Panc1 (cell line): ENCODE results near the gene YBEY. TPM values are rescaled to one million over a fixed set of nuclear protein-coding genes. Genes with fewer than 3 reads are reported as not detected.

Experiments
- ATAC-seq: fragments of 200-7000 bp; cut with Tn5 transposase; 2 replicates; pipeline ENCODE4 v1.9.1; 2020; ENCODE audit warnings: mild to moderate bottlenecking, moderate library complexity
- BruUV-seq: library from RNA; stranded (reverse); fragments of 400-500 nt; replicated peaks from 2 replicates; lab custom pipeline; 2021; lab: Mats Ljungman, UMichigan
- CTCF ChIA-PET: fragments of 300-600 bp; sonication (Branson Sonifier 250); formaldehyde crosslinking; loops from one replicate; lab custom pipeline; 2022; ENCODE audit warnings: antibody characterized with exemption; lab: Charles Lee
- POLR2A ChIA-PET: fragments of 300-600 bp; sonication (Branson Sonifier 250); formaldehyde crosslinking; loops from one replicate; lab custom pipeline; 2022; ENCODE audit warnings: antibody characterized with exemption; lab: Charles Lee
- DNase-seq: peaks from one replicate; pipeline ENCODE4 v3.0.0-alpha.2; 2010; ENCODE audit warnings: low read depth, low spot score
- H3K27ac ChIP-seq: 2 replicates; pipeline ENCODE4 v1.5.1; 2011; ENCODE audit warnings: mild to moderate bottlenecking, low read length, inconsistent platforms
- H3K27me3 ChIP-seq: fragments of 200-500 bp; sonication (Bioruptor generic); 2 replicates; pipeline ENCODE4 v1.6.0; 2014; ENCODE audit warnings: low read length, inconsistent platforms; ENCODE audit not compliant: control insufficient read depth, insufficient read depth
- H3K36me3 ChIP-seq: fragments of 200-500 bp; sonication (Bioruptor generic); 2 replicates; pipeline ENCODE4 v1.5.1; 2014; ENCODE audit warnings: inconsistent platforms, mild to moderate bottlenecking, low read length, moderate library complexity; ENCODE audit not compliant: control insufficient read depth, insufficient read depth
- H3K4me1 ChIP-seq: 2 replicates; pipeline ENCODE4 v1.5.1; 2011; ENCODE audit warnings: inconsistent platforms, mild to moderate bottlenecking, low read length, moderate library complexity; ENCODE audit not compliant: control insufficient read depth, insufficient read depth
- H3K4me3 ChIP-seq, 2 experiments: 2 replicates each; pipeline ENCODE4 v1.5.1; 2011 to 2012; ENCODE audit warnings: low read depth in 2 of 2, low read length in 2 of 2, mild to moderate bottlenecking in 2 of 2, inconsistent platforms in 1 of 2, moderate library complexity in 1 of 2
- H3K9me3 ChIP-seq: fragments of 200-500 bp; sonication (Bioruptor generic); 2 replicates; pipeline ENCODE4 v1.5.1; 2014; ENCODE audit warnings: low read depth, mild to moderate bottlenecking, inconsistent platforms, low read length, moderate library complexity; ENCODE audit not compliant: control insufficient read depth, insufficient read depth
- CTCF ChIP-seq: fragments of 450-650 bp; IDR thresholded peaks from 2 replicates; pipeline ENCODE4 v1.5.1; 2017; ENCODE audit warnings: mild to moderate bottlenecking
- POLR2AphosphoS5 ChIP-seq: IDR thresholded peaks from 2 replicates; pipeline ENCODE4 v1.6.1; 2012; ENCODE audit warnings: mild to moderate bottlenecking, low read depth, low read length, moderate library complexity
- REST ChIP-seq, 2 experiments: IDR thresholded peaks; 2 replicates each; pipeline ENCODE4 v1.6.1; 2011 to 2012; ENCODE audit warnings: low read depth in 2 of 2, control low read depth in 1 of 2, low read length in 1 of 2, mild to moderate bottlenecking in 1 of 2, moderate library complexity in 1 of 2; ENCODE audit not compliant: insufficient read depth in 1 of 2
- SIN3A ChIP-seq: IDR thresholded peaks from 2 replicates; pipeline ENCODE4 v1.6.1; 2012; ENCODE audit warnings: low read depth, mild to moderate bottlenecking, low read length, moderate library complexity, borderline replicate concordance; ENCODE audit not compliant: insufficient read depth
- TCF7L2 ChIP-seq: IDR thresholded peaks from 2 replicates; pipeline ENCODE4 v1.6.1; 2011; ENCODE audit warnings: mild to moderate bottlenecking, low read depth, low read length, inconsistent platforms
- in situ Hi-C: cut with HindIII; loops from 2 replicates; pipeline ENCODE4 v1.10.0; 2016; ENCODE audit warnings: low sequenced_read_pairs, low pct_unique_long_range_greater_than_20kb
- intact Hi-C: fragments of 100-400 bp; cut with micrococcal nuclease; formaldehyde crosslinking; loops from one replicate; pipeline ENCODE4 v1.10.0; 2022; ENCODE audit not compliant: unreplicated experiment
- total RNA-seq: library from RNA; stranded (reverse); gene quantifications from one replicate; pipeline ENCODE4 v1.2.1, GENCODE V29; 2021; ENCODE audit not compliant: unreplicated experiment

The YBEY gene
- total RNA-seq, 1 experiment from 2014 or later = 10.7 TPM

GRCh38 chr21:46301759-46302158 is 15.6 kb downstream of the YBEY start:
- no peak for ATAC-seq

GRCh38 chr21:46304437-46304836 is 18.3 kb downstream of the YBEY start:
- DNase-seq (no peak), ATAC-seq (no peak)
- intact Hi-C loops = no loop called here
- no peak overlapping the region for H3K27ac ChIP-seq
- H3K36me3 ChIP-seq = no peaks in the 10 kb centered on the region
- no peak overlapping the region for H3K4me3 ChIP-seq
- H3K9me3 ChIP-seq = no peaks in the 10 kb centered on the region
- CTCF ChIA-PET = no interaction called here
- TF ChIP-seq POLR2AphosphoS5 (no peak), SIN3A (no peak), CTCF (no peak), REST (IDR thresholded peaks at IDR 0.05; ENCODE audit: insufficient read depth in 1 of 2, low read depth in 2 of 2, low read length in 1 of 2) (no peak), TCF7L2 (no peak)
- in situ Hi-C loops = no loop called here
- POLR2A ChIA-PET = no interaction called here
- H3K4me1 ChIP-seq = no peaks in the 10 kb centered on the region
- BruUV-seq = no TSS peak
- no peaks in the 10 kb centered on the region for H3K27me3 ChIP-seq

More at GRCh38 chr21:46301759-46302158, 15.6 kb downstream of the YBEY start:
- DNase-seq = no peak
- CTCF ChIA-PET = no interaction called here
- POLR2A ChIA-PET = no interaction called here
- Histone ChIP-seq H3K36me3 (no peaks in the 10 kb centered on the region), H3K4me3 (no peak overlapping the region), H3K27ac (no peak overlapping the region), H3K4me1 (no peaks in the 10 kb centered on the region), H3K27me3 (no peaks in the 10 kb centered on the region), H3K9me3 (no peaks in the 10 kb centered on the region)
- no peak for TF ChIP-seq TCF7L2
- no peak for TF ChIP-seq POLR2AphosphoS5
- TF ChIP-seq REST (IDR thresholded peaks at IDR 0.05; ENCODE audit: insufficient read depth in 1 of 2, low read depth in 2 of 2, low read length in 1 of 2) = no peak
- no peak for TF ChIP-seq SIN3A
- no peak for TF ChIP-seq CTCF
- in situ Hi-C loops = no loop called here
- BruUV-seq = no TSS peak
- intact Hi-C loops = no loop called here
